ENCODE measurements around the gene SYT1. TPM values are rescaled to one million over a fixed set of nuclear protein-coding genes. Genes with fewer than 3 reads are reported as not detected.

The SYT1 gene
- total RNA-seq, 1 experiment from 2014 or later, result 15.8 TPM

DNA sequence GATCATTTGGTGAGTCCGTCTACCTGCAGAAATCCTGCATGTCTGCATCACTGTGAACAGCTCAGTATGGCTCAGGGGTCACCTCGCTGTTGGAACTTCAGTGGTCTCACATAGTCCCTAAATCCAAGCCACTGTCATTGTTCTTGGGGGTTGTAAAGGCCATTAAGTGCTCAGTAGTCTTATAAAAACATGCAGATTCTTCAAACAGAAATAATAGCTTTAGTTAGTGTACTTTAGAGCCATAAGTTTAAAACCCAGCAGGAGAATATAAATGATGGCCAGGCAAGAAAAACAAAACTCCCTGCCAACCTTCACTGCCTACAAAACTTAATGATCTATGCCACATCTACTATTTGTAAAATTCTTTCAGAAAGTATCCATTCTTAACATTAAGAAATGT lies 396.3 kb downstream of the SYT1 start:
- no peak overlapping the region for H3K56ac ChIP-seq (ENCODE audit: insufficient read length, low read depth, low read length)
- Mint-ChIP-seq H3K9me3 (no peaks in the 10 kb centered on the region), H3K27me3 (ENCODE audit: low read depth) (no peaks in the 10 kb centered on the region), H3K4me1 (no peaks in the 10 kb centered on the region), H3K27ac (no peak overlapping the region), H3K4me3 (no peak overlapping the region), H3K36me3 (ENCODE audit: insufficient read depth in 1 of 3, low read depth in 3 of 3) (no peaks in the 10 kb centered on the region)
- H2BK5ac ChIP-seq (ENCODE audit: insufficient read length, low read length), result no peak overlapping the region
- H3K14ac ChIP-seq (ENCODE audit: insufficient read depth, low read length), result no peak overlapping the region
- no peak overlapping the region for H3K27ac ChIP-seq (ENCODE audit: insufficient read length, low read depth, low read length)
- no peak overlapping the region for H4K91ac ChIP-seq (ENCODE audit: insufficient read length, low read depth, low read length)
- H2AK5ac ChIP-seq (ENCODE audit: insufficient read length, low read length), result no peak overlapping the region
- H2BK12ac ChIP-seq (ENCODE audit: insufficient read length, low read depth, low read length), result no peak overlapping the region
- H3K18ac ChIP-seq (ENCODE audit: insufficient read length, low read depth, low read length), result no peak overlapping the region
- no peak overlapping the region for H2BK20ac ChIP-seq (ENCODE audit: low read depth, low read length, poor library complexity, severe bottlenecking)
- no peak overlapping the region for H3K23ac ChIP-seq (ENCODE audit: insufficient read length, low read depth, low read length)
- no CpG with 5 or more reads among the region's 2 CpGs for WGBS (ENCODE audit: extremely low coverage, insufficient read length, low lambda C conversion rate)
- no peaks in the 10 kb centered on the region for H3K79me1 ChIP-seq (ENCODE audit: insufficient read depth, low read depth, low read length, poor library complexity, severe bottlenecking)
- H3K4me1 ChIP-seq (ENCODE audit: insufficient read depth, low read length), result no peaks in the 10 kb centered on the region
- H2AFZ ChIP-seq (ENCODE audit: low read length), result no peak overlapping the region
- no peak overlapping the region for H2BK120ac ChIP-seq (ENCODE audit: low read depth, low read length, poor library complexity, severe bottlenecking)
- H2BK15ac ChIP-seq (ENCODE audit: low read depth, low read length), result no peak overlapping the region
- H3K9ac ChIP-seq (ENCODE audit: extremely low read depth, insufficient read length, low read length), result no peak overlapping the region
- H4K8ac ChIP-seq (replicated peaks; ENCODE audit: insufficient read length, low read depth, low read length), result no peak overlapping the region
- DNase-seq, result no peak
- H3K79me2 ChIP-seq (ENCODE audit: insufficient read depth, low read length), result no peaks in the 10 kb centered on the region
- H3T11ph ChIP-seq (ENCODE audit: low read length), result no peak overlapping the region
- no peak overlapping the region for H4K5ac ChIP-seq (ENCODE audit: insufficient read length, low read depth, low read length)
- H3K27me3 ChIP-seq (ENCODE audit: insufficient read depth, low read length), result no peaks in the 10 kb centered on the region; the same call in 1 of the 2 replicates
- no peak overlapping the region for H3K4me2 ChIP-seq (ENCODE audit: insufficient read depth, insufficient read length, low read length)
- H4K20me1 ChIP-seq (ENCODE audit: control insufficient read depth, insufficient read depth, insufficient read length), result no peaks in the 10 kb centered on the region
- H3K9me3 ChIP-seq (ENCODE audit: control insufficient read depth, low read depth, low read length), result no peaks in the 10 kb centered on the region
- no peaks in the 10 kb centered on the region for H3K23me2 ChIP-seq (ENCODE audit: insufficient read length, low read depth, low read length, poor library complexity, severe bottlenecking)
- TF ChIP-seq CTCF (conservative IDR thresholded peaks at IDR 0.05), result no peak
- H3K4ac ChIP-seq (ENCODE audit: low read depth, low read length), result no peak overlapping the region

Measured in H9 (cell line).